Measurements from ENCODE around the gene CAPN9.

- TF ChIP-seq CTCF (IDR thresholded peaks at IDR 0.05; ENCODE audit: borderline replicate concordance, extremely low read depth, low read length, poor library complexity, severe bottlenecking) (no peak), EZH2 (IDR thresholded peaks at IDR 0.05; ENCODE audit: borderline replicate concordance, low read depth, low read length, severe bottlenecking) (no peak)
Measured at GRCh38 chr1:230709619-230710542, 37.3 kb upstream of the CAPN9 start.

All from DND-41 (cell line).